ENCODE data around the gene SERBP1.

Gene SERBP1

GRCh38 chr1:67371043-67371442, 59.2 kb downstream of the SERBP1 start:
- no peak for TF ChIP-seq CTCF (IDR thresholded peaks at IDR 0.05; ENCODE audit: low read depth, low read length)
- DNase-seq (ENCODE audit: low read depth, low spot score): no peak
- no peak overlapping the region for H3K4me3 ChIP-seq (ENCODE audit: low read depth, low read length)
- in situ Hi-C loops (cut with HindIII; ENCODE audit: low sequenced_read_pairs): no loop called here

DNA sequence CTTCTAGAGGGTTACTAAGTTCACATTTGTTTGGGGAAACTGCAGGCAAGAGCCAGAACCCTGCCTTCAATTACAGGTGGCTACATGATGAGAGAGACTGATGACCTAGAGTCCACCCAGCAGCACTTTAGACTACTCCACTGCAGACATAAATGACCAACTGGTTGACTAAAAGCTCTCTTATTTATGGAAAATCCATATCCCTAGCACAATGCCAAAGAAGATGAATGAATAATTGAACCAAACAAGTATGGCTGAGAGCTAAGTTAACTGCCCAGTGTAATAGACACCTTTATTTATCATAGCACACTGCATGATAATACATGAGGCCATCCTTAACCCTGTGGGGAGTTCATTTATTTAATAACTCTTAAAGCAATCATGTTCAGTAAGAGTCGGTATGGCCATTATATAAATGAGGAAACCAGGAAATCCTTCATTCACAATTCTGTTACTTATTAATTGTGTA, 62.1 kb downstream of the SERBP1 start:
- DNase-seq (ENCODE audit: low read depth, low spot score): no peak
- no peak for TF ChIP-seq CTCF (IDR thresholded peaks at IDR 0.05; ENCODE audit: low read depth, low read length)
- in situ Hi-C loops (cut with HindIII; ENCODE audit: low sequenced_read_pairs): no loop called here
- no peak overlapping the region for H3K4me3 ChIP-seq (ENCODE audit: low read depth, low read length)

- in situ Hi-C loops (cut with HindIII; ENCODE audit: low sequenced_read_pairs): no loop called here
These were observed 62.7 kb downstream of the SERBP1 start for GRCh38 chr1:67367370-67368045.

GRCh38 chr1:67361641-67362040, 68.6 kb downstream of the SERBP1 start:
- no peak overlapping the region for H3K4me3 ChIP-seq (ENCODE audit: low read depth, low read length)
- in situ Hi-C loops (cut with HindIII; ENCODE audit: low sequenced_read_pairs): no loop called here
- no peak for TF ChIP-seq CTCF (IDR thresholded peaks at IDR 0.05; ENCODE audit: low read depth, low read length)
- DNase-seq (ENCODE audit: low read depth, low spot score): no peak

More at GRCh38 chr1:67367370-67368045, 62.7 kb downstream of the SERBP1 start:
- no peak for TF ChIP-seq CTCF (IDR thresholded peaks at IDR 0.05; ENCODE audit: low read depth, low read length)
- no peak overlapping the region for H3K4me3 ChIP-seq (ENCODE audit: low read depth, low read length)
- peak; percentile 17 for DNase-seq (ENCODE audit: low read depth, low spot score)

DNA sequence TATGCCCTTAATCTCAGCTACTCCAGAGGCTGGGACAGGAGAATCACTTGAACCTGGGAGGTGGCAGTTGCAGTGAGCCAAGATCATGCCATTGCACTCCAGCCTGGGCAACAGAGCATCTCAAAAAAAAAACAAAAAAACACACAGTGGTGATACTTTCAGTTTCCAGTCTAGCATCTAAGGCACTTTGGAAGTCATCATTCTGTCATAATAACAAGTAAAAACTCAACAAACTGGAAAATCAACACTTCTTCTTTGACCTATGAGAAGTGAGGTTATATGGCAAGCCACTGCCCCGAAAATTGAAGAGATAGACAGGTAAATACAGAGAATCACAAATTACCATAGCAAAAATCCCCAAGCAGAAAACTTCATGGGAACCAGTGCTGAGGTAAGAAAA, 70.6 kb downstream of the SERBP1 start:
- no peak for TF ChIP-seq CTCF (IDR thresholded peaks at IDR 0.05; ENCODE audit: low read depth, low read length)

More for the DNA sequence above, 70.6 kb downstream of the SERBP1 start:
- in situ Hi-C loops (cut with HindIII; ENCODE audit: low sequenced_read_pairs): no loop called here
- no peak for DNase-seq (ENCODE audit: low read depth, low spot score)
- H3K4me3 ChIP-seq (ENCODE audit: low read depth, low read length): no peak overlapping the region
